Inflammatory macrophage treated with lipopolysaccharide for 4 hours (primary cell): ENCODE measurements around the gene PLPPR3.
"Not testable (repeated sequence)": the region's sequence is repeated elsewhere in the genome, so short reads cannot be mapped to it uniquely, and the experiment has no call there.

ENCODE experiments used
- DNase-seq: peaks from one replicate; pipeline ENCODE4 v3.0.0-alpha.2; 2020

The PLPPR3 gene

GRCh38 chr19:853614-854220 is 32.0 kb upstream of the PLPPR3 start:
- not testable (repeated sequence) for DNase-seq

DNA sequence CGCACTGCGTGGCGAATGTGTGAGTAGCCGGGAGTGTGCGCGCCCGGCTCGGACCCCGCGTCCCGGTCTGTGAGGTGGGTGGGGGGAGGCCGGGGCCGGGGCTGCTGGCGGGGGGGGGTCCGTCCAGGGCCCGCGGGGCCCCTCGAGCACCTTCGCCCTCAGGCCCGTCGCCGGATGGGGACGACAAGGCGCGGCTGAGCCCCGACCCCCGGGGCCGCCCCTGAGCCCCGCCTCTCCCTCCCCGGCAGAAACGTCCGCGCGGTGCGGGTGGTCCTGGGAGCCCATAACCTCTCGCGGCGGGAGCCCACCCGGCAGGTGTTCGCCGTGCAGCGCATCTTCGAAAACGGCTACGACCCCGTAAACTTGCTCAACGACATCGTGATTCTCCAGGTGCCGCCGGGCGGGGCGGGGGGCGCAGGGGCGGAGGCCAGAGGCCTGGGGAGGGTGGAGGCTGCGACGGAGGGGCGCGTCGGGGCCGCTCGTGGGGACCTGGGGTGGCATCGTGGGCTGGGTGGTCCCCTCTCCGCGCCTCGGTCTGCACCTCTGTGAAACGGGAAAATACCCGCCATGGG is 31.3 kb upstream of the PLPPR3 start:
- DNase-seq, result no peak

DNA sequence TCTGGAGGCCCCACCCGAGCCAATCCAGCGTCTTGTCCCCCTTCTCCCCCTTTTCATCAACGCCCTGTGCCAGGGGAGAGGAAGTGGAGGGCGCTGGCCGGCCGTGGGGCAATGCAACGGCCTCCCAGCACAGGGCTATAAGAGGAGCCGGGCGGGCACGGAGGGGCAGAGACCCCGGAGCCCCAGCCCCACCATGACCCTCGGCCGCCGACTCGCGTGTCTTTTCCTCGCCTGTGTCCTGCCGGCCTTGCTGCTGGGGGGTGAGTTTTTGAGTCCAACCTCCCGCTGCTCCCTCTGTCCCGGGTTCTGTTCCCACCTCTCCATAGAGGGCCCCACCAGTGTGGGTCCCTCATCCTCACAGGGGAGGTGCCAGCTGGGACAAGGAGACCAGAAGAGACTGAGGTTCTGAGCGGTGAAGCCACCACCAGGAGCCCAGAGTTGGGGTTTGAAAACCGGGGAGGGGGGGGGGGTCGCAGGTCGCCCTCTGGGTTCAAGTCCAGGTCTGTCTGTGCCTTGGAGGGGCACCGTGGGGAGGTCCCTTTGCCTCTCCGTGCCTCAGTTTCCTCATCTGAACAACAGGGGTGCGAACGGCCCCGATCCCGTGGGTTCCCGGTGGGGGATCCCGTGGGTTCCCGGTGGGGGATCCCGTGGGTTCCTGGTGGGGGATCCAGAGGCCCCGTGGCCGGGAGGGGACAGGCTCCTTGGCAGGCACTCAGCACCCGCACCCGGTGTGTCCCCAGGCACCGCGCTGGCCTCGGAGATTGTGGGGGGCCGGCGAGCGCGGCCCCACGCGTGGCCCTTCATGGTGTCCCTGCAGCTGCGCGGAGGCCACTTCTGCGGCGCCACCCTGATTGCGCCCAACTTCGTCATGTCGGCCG is 30.6 kb upstream of the PLPPR3 start, which contains the start of gene ELANE:
ELANE (plus strand) TSS at position 168 of the 878 bp plus-strand sequence; CDS start at position 194, 26 bp downstream.
- no peak for DNase-seq

DNA sequence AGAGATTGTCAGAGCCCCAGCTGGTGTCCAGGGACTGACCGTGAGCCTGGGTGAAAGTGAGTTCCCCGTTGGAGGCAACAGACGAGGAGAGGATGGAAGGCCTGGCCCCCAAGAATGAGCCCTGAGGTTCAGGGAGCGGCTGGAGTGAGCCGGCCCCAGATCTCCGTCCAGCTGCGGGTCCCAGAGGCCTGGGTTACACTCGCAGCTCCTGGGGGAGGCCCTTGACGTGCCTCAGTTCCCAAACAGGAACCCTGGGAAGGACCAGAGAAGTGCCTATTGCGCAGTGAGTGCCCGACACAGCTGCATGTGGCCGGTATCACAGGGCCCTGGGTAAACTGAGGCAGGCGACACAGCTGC is 29.2 kb upstream of the PLPPR3 start:
- DNase-seq, result no peak

DNA sequence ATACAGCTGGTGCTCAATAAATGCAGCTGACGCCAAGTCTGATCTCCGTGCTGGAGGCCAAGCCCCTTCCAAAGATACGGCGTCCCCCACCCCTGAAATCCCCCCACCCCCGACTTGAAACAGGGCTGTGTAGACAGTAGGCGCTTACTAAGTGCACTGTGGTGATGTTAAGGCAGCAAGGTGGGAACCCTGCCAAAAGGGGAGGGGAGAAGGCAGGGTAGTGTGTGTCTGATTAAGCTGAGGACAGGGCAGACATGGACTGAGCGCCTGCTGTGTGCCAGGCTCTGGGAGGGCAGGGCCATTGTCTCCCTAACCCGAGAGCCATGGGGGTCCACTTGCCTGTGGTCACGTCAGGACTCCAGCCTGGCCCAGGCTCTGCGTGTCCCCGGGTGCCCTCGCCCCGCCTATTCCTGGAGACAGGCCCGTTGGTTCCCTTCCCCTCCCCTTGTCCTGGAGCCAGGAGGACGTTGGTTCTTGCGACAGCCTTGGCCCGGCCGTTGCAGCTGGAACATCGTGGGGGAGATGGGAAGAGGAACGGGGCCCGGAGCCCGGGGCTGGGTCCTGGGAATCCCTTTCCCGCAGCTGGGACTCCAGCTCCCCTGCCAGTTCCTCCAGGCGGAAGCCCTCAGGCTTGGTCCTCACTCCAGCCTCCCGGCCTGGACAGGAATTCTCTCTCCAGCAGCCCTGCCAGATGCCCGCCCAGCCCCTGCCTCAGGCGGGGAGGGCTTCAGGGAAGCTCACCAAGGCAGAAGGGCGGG is 28.6 kb upstream of the PLPPR3 start:
- DNase-seq, result peak; percentile 49

GRCh38 chr19:849195-849594 is 27.4 kb upstream of the PLPPR3 start:
- not testable (repeated sequence) for DNase-seq

- DNase-seq, result no peak
Observed at GRCh38 chr19:848386-848921, 26.7 kb upstream of the PLPPR3 start.

- no peak for DNase-seq
Observed at GRCh38 chr19:845707-846521, 24.2 kb upstream of the PLPPR3 start.

GRCh38 chr19:844546-844971 is 22.8 kb upstream of the PLPPR3 start:
- no peak for DNase-seq

- no peak for DNase-seq
Observed at GRCh38 chr19:843836-844545, 22.2 kb upstream of the PLPPR3 start.

DNA sequence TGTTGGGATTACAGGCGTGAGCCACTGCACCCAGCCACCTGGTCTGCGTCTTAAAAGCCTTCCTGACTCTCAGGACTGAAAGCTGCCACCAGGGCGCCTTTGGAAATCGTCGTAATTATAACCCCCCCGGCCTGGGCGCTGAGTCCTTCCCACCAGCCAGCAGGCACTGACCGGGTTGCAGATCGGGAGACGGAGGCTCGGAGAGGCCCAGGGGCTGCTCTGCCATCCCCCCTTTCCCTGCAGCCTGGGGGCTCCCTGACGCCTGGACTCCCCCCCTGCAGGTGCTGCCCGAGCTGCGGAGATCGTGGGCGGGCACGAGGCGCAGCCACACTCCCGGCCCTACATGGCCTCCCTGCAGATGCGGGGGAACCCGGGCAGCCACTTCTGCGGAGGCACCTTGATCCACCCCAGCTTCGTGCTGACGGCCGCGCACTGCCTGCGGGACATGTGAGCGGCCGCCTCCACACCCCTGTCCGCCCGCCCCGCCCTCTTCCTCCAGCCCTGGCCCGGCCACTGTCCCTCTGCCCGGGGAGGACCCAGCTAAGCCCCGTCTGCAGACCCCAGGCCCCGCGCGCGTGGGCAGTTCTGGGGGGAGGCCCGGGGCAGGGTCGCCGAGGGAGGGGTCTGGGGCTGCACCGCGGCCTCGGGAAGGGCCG is 21.6 kb upstream of the PLPPR3 start:
- peak; percentile 24 for DNase-seq

- DNase-seq, result not testable (repeated sequence)
Observed at GRCh38 chr19:842802-843179, 21.0 kb upstream of the PLPPR3 start.

- peak; percentile 68 for DNase-seq
Observed at GRCh38 chr19:840519-841206, 18.9 kb upstream of the PLPPR3 start, which contains the start of gene PRTN3. Gene PRTN3 (plus strand): TSS chr19:840999. CDS start chr19:841009, 10 bp downstream.

- no peak for DNase-seq
Observed at GRCh38 chr19:835210-835810, 13.6 kb upstream of the PLPPR3 start.

DNA sequence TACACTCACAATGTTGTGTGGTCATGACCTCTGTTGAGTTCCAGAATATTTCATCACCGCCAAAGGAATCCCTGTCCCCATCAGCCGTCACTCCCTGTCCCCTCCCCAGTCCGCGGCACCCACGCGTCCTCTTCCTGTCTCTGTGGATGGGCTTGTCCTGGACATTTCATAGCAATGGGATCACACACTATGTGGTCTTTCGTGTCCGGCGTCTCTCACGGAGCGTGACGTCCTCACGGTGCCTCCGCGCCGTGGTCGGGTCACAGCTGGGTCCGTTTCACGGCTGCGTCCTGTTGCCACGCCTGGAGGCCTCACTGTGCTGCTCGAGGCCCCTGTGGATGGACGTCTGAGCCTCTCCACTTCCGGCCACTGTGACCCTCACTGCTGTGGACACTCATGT is 12.5 kb upstream of the PLPPR3 start:
- DNase-seq, result no peak

- DNase-seq, result no peak
Observed at GRCh38 chr19:831407-832369, 9.9 kb upstream of the PLPPR3 start.

DNA sequence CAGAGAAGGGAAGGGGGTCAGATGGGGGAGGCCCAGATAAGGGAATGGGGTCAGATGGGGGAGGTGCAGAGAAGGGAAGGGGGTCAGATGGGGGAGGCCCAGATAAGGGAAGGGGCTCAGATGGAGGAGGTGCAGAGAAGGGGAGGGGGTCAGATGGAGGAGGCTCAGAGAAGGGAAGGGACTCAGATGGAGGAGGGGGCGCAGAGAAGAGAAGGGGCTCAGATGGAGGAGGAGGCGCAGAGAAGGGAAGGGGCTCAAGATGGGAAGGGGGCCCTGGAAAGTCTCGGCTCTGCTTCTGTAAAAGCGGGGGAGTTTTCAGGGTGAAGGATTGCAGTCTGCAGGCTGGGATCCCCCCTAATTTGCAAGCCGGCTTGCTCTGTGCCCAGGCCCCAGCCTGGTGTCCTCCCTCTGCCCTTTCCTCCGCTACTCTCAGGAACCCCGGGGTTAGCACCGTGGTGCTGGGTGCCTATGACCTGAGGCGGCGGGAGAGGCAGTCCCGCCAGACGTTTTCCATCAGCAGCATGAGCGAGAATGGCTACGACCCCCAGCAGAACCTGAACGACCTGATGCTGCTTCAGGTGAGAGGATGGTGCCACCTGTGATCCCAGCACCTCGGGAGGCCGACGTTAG is 7.5 kb upstream of the PLPPR3 start:
- DNase-seq, result no peak
